NCI-H748 treated with DMSO at 0.1 percent for 48 hours (cell line): Measurements from ENCODE around the gene SNCA.

Experiments used
- DNase-seq: peaks from one replicate; lab custom pipeline; 2025; lab: John Stamatoyannopoulos, UW

Gene SNCA

DNA sequence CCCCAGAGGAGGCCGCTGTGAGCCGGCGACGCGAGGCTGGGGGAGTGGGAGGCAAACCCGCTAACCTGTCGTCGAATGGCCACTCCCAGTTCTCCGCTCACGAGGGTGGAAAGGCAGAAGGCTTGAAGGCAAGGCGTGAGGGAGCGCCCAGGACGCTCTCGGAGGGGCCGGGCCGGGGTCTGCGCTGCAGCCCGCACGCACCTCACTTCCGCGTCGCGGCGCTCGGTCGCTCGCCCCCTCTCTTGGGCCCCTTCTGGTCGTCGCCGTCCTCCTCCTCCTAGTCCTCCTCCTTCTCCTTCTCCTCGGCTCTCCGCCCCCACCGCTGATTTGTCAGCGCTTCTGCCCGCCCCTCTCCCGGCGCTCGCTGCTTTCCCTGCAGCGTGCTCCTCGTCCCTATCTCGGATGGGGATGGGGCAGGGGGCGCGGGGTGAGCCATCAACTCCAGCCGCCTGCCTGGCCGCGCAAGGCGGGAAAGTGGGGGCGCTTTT is at the start of gene SNCA:
Gene SNCA (minus strand): TSS at position 265 of the 488 bp plus-strand sequence. CDS start 1,494 bp downstream, outside the sequence.
- peak; percentile 22 for DNase-seq

DNA sequence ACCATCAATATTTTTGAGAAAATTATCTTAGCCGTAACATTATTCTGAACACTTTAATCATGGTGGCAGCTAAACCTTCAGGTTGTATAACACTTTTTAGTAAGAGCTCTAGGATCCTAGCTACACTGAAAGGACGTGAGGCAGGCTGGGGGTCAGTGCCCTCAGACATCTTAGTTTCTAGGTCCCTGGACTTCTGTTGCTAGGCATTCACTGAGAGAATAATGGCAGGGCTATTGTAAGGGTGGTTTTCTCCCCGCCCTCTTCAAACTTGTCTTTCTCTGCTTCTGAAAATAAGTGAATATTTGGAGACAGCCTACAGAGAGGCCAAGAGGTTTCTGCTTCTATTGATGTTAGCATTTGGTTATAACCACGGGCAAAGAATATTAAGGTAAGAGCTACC is 42.3 kb upstream of the SNCA start:
- DNase-seq, result no peak

- no peak for DNase-seq
These were observed 41.6 kb upstream of the SNCA start for GRCh38 chr4:89878611-89879010.

- DNase-seq, result no peak
These were observed 39.6 kb upstream of the SNCA start for GRCh38 chr4:89876548-89876947.

DNA sequence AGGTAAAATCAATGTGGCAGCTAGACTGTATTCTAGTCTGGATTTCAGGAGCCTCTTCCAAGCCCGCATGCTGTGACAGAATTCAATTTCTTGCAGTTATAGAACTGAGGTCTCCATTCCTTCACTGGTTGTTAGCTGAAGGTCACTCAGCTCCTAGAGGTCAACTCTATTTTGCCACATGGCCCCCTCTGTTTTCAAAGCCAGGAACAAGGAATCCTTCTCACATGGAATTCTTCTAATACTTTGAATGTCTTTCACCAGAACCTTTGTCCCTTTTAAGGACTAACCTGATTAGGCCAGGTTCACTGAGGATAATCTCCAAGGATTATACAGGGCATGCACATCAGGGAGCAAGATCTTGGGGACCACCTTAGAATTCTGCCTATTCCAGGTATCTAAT is 34.2 kb upstream of the SNCA start:
- no peak for DNase-seq

DNA sequence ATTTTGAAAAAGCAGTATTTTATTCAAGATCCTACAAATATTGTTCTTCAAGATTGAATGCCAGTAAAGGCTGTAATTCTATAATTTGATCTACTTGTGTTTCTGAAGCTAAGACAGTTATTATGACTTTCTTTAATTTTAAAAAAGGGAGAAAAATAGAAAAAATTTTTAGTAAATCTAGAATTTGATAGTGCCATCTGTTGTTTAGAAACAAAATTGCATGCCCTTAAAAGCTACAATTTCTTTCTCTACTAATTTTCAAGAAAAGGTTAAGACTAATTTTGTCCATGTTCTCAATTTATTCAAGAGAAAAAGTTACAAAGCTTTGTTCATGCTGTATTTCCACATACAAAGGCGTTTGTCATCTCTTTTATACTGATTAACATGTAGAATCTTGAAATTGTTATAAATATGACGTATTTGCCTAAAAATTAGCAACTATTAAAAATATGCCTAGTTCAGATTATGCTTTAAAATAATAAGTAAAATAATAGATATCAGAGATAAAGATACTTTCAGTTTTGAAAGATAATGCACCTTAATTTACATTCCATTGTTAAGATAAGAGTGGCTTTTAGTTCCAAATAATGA is 32.1 kb upstream of the SNCA start:
- no peak for DNase-seq

DNA sequence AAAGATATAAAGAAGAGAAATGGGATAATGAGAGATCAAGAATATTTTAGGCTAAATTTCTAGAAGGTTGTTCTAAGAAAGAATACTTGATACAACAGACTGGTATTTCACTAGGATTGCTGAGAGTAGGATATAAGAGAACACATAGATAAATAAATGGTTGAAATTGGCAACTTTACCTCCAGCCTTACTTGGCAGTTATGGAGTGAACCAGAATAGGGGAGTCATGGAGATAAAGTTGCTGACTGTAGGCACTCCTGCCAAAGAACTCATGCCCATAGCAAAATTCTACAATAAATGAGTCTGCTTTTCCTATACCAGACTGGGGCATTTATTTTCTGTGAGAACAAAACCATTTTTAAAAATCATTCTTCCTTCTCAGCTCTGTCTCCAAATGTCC is 31.3 kb upstream of the SNCA start:
- DNase-seq, result no peak

- DNase-seq, result no peak
These were observed 26.6 kb upstream of the SNCA start for GRCh38 chr4:89863533-89863932.

GRCh38 chr4:89860971-89861370 is 24.0 kb upstream of the SNCA start:
- no peak for DNase-seq

DNA sequence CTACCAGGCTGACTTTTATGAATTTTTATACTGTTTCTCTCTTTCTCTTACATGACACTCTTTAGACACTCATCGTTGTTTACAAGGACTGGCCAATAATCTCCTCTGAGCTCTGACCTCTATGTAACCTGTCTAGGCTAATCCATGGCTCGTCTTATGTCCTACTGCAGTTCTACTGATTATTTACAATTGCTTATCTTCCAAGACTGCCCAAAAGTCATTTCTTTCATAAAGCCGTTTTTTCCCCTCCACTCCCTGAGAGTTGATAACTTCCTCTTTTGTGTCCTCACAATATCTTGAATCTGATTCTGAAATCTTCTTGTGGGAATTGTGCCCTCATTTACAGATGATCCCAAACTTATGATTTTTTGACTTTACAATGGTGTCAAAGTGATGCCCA is 18.3 kb upstream of the SNCA start:
- DNase-seq, result no peak

DNA sequence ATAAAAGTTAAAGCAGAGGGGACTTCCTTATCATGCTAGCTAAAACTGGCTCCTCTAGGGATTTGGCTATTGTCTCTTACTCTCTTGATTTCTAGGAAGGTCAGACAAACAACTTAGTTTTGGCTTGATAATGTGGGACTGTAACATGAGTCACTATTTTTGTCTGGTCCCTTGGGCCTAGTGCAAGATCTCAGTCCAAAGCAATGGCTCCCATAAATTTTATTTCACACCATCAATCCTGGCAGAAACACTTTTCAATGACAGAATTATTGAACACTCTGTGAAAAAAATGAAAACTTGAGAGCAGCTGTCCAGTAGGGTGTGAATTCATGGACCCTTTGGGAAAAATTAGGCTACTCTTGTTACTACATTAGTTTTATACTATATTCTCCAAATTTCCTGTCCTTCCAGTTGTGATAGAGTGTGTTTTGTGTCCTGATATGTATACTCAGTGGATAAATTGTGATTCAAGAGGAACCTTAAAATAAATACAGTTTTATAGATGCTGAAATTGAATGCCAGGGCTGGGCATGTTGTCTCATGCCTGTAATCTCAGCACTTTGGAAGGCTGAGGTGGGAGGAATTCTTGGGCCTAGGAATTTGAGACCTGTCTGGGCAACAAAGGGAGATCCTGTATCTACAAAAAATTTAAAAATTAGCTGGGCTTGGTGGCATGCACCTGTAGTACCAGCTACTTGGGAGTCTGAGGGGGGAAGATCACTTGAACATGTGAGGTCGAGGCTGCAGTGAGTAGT is 10.8 kb upstream of the SNCA start:
- DNase-seq, result no peak

GRCh38 chr4:89839558-89839957 is 2.6 kb upstream of the SNCA start:
- no peak for DNase-seq

DNA sequence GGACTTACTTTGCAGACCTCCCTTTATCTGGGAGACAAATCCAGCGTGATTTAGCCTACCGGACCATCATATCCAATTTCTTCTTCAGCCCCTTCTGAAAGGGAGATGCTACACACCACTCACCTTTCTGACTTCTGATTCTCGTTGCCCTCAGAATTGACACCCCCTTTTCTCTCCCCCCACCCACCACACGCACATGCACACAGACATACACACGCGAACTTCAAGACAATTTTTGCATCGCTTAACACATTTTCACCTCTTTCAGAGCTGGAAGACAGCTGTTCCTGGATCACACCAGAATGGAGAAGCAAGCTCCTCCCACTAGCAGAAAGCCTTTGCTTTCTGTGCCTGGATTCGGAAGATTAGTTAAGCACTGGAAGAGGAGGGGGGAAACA is 1.0 kb upstream of the SNCA start:
- DNase-seq, result no peak

GRCh38 chr4:89837385-89837992 is 528 bp upstream of the SNCA start:
- DNase-seq, result no peak

DNA sequence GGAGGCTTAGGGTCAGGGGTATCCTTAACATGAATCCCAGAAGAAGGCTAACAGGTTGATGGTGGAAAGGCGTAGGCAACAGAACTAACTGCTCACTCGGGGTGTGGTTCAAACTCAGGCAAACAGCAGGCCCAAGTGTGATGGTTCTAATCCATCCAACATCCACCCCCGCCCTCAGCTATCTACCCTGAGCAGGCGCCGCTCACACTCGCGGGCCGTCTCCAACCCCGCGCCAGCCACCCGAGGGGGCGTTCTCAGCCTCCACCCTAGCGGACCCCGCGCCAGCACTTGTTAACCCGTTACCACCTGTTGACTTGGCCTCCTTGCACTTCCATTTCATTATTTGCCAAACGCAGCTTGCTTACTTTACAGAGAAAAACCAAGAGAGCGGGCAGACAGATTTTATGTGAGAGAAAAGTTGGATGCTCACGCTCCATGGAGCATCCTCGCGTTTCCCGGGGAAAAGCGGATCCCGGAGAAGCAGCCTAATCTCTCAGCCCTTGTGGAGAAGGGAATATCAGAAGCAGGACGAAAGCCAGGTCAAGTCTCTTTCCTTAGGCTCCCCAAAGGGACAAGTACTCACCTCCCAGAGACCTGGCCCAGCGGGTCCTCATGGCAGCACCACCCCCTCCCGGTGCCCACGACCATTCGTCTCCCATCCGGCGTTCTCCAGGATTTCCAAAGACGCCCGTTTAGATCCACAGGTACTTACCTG is 773 bp downstream of the SNCA start:
- no peak for DNase-seq

- DNase-seq, result no peak
These were observed 1.5 kb downstream of the SNCA start for GRCh38 chr4:89835413-89835812.

DNA sequence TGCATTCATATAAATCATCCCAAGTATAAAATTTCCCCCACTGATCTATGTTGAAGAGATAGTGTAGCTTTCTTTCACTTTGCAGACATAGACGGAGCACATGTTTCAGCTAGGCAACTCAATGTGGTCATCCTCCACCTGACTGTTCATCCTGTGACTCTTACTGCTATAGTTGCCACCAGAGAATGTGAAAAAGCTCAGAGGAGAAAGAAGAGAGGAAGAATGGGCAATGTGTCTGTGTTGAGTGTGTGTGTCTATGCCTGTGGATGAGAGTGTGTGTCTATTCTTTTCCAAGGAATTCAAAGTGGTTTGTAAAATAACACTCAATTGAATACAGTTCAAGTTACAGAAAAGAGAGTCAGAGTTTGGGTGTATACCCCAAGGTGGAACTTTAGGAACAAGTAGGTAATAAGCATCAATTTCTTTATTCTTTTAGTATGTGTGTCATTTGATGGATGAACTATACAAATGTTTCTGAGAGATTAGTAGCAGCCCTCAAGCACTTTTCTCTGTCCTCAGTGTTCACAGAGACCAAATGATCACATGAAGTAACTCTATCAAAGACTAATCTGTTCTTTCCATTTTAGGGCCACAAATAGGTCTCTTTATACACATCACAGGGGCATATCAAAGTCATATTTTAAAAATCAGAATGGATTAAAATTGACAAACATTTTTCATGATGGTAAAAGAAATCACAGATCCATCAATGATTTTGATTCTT is 2.3 kb downstream of the SNCA start:
- DNase-seq, result no peak

DNA sequence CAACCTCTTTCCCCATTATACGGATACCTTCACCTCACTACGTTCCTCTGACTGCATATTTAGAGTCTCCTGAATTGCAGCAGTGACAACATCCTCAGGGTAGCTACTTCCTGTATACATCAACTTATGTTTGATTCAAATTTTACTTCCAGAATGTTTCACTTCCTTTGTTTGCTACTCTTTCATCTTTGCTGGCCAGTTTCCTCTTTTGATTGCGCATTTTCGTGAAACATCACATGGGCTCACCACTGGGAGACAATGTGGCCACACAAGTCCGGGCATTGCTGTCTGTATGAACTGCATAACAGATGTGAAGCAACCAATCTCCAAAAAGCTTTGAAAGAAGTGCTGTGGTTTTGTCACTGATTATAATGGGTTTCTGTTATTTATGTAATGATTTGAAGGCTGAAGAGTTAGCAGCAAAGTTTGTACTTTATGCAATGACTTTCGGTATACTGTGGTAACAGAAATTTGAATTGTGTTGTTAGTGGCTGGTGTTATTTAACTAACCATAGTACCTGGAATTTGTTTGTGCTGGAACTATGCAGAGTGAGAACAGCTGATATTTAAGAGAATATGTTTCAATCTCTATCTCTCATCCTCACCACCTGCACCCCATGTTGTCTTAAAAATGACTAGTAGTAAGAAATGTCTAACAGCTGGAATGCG is 7.4 kb downstream of the SNCA start:
- DNase-seq, result no peak

- no peak for DNase-seq
These were observed 13.5 kb downstream of the SNCA start for GRCh38 chr4:89823416-89823815.

DNA sequence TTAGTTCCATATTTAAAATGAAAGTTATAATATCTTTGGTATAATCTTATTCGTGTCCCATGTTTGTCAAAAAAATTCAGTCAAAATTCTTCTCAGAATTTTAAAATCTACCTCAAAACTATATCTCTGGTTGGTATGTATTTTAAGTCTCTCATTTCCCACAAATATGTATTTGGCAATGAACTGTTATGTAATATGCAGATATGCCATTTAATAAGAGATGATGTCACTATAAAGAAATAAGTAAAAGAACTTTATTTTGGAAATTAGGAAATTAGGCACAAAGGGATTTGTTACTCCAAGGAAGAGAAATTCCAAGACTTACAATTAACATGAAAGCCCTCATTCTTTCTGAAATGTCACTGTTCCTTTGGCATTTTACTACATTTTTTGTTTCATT is 15.3 kb downstream of the SNCA start:
- no peak for DNase-seq

DNA sequence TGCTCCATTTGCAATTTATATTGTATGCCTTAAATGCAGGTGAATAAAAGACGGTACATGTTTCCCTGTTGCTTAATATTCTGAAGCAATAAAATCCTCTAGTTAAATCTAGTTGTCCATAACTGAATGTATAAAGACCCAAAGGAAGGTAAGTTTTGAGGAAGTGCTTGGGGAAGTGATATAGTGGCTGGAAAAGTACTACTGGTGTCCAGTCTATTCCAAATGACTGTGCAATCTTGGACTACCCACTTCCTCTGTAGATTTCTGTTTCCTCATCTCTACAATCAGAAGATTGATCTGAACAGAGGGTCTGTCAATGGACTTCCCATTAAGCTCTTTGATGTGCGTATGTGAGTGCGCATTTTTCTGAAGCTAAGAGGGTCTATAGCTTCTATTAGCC is 17.0 kb downstream of the SNCA start:
- DNase-seq, result no peak
